WTC11 (cell line): ENCODE results near the gene SP140L. TPM values are rescaled to one million over a fixed set of nuclear protein-coding genes. Genes with fewer than 3 reads are reported as not detected.

ENCODE experiments used
- ATAC-seq: fragments of 200-7000 bp; cut with Tn5 transposase; 2 replicates; pipeline ENCODE4 v1.10.0; 2021; ENCODE audit warnings: mild to moderate bottlenecking, moderate library complexity
- CTCF ChIA-PET: fragments of 300-600 bp; sonication (Branson Sonifier 250); formaldehyde crosslinking; loops from one replicate; lab custom pipeline; 2021; ENCODE audit warnings: antibody characterized with exemption; lab: Charles Lee
- POLR2A ChIA-PET: fragments of 350-600 bp; sonication (Branson Sonifier 250); formaldehyde crosslinking; loops from one replicate; lab custom pipeline; 2021; ENCODE audit warnings: antibody characterized with exemption; lab: Charles Lee
- DNase-seq: peaks from one replicate; pipeline ENCODE4 v3.0.0; 2021; ENCODE audit warnings: low spot score
- H3K27ac Mint-ChIP-seq: 2 replicates; pipeline ENCODE4 v1.8.0; 2021; ENCODE audit warnings: mixed read lengths
- H3K27me3 Mint-ChIP-seq: 2 replicates; pipeline ENCODE4 v1.8.0; 2021; ENCODE audit warnings: low read depth, mild to moderate bottlenecking, moderate library complexity, mixed read lengths
- H3K36me3 Mint-ChIP-seq: 2 replicates; pipeline ENCODE4 v1.8.0; 2021; ENCODE audit warnings: mixed read lengths
- H3K4me1 Mint-ChIP-seq: 2 replicates; pipeline ENCODE4 v1.8.0; 2022; ENCODE audit warnings: mixed read lengths
- H3K4me3 Mint-ChIP-seq: 2 replicates; pipeline ENCODE4 v1.8.0; 2021; ENCODE audit warnings: mild to moderate bottlenecking, moderate library complexity, mixed read lengths
- H3K9me3 Mint-ChIP-seq: 2 replicates; pipeline ENCODE4 v1.8.0; 2021; ENCODE audit warnings: mixed read lengths
- AR ChIP-seq: fragments of 250-450 bp; sonication (Bioruptor Pico); IDR thresholded peaks from 2 replicates; pipeline ENCODE4 v1.9.0; 2021; ENCODE audit warnings: mild to moderate bottlenecking
- CBFB ChIP-seq: sonication (generic); formaldehyde crosslinking; IDR thresholded peaks from 2 replicates; pipeline ENCODE4 v1.8.1; 2022; ENCODE audit warnings: mild to moderate bottlenecking, low read depth, missing genetic modification reagents
- CREM ChIP-seq: sonication (generic); formaldehyde crosslinking; IDR thresholded peaks from 2 replicates; pipeline ENCODE4 v1.8.1; 2022; ENCODE audit warnings: mild to moderate bottlenecking, missing genetic modification reagents, moderate library complexity
- CTCF ChIP-seq: fragments of 200-600 bp; IDR thresholded peaks from 2 replicates; pipeline ENCODE4 v1.8.0; 2022; ENCODE audit warnings: antibody characterized with exemption
- EMX1 ChIP-seq: fragments of 250-450 bp; sonication (Bioruptor Pico); IDR thresholded peaks from 2 replicates; pipeline ENCODE4 v1.8.0; 2021; ENCODE audit warnings: mild to moderate bottlenecking
- ERG ChIP-seq: fragments of 250-450 bp; sonication (Bioruptor Pico); IDR thresholded peaks from 2 replicates; pipeline ENCODE4 v1.8.0; 2021; ENCODE audit warnings: mild to moderate bottlenecking
- ETV6 ChIP-seq: sonication (generic); formaldehyde crosslinking; IDR thresholded peaks from 2 replicates; pipeline ENCODE4 v1.8.1; 2022; ENCODE audit warnings: mild to moderate bottlenecking, missing genetic modification reagents
- FOXK1 ChIP-seq: sonication (generic); formaldehyde crosslinking; IDR thresholded peaks from 2 replicates; pipeline ENCODE4 v1.8.0; 2022; ENCODE audit warnings: mild to moderate bottlenecking, moderate library complexity, missing genetic modification reagents
- FOXP4 ChIP-seq: sonication (generic); formaldehyde crosslinking; IDR thresholded peaks from 2 replicates; pipeline ENCODE4 v1.8.0; 2022; ENCODE audit warnings: mild to moderate bottlenecking, missing genetic modification reagents
- HMGA2 ChIP-seq: fragments of 250-450 bp; sonication (Bioruptor Pico); IDR thresholded peaks from 2 replicates; pipeline ENCODE4 v1.4.0; 2021; ENCODE audit warnings: mild to moderate bottlenecking, moderate library complexity
- KAT7 ChIP-seq: sonication (generic); formaldehyde crosslinking; IDR thresholded peaks from 2 replicates; pipeline ENCODE4 v1.8.1; 2023; ENCODE audit warnings: missing genetic modification reagents, mild to moderate bottlenecking, borderline replicate concordance
- MXD4 ChIP-seq: fragments of 250-450 bp; sonication (Bioruptor Pico); IDR thresholded peaks from 2 replicates; pipeline ENCODE4 v1.8.0; 2021; ENCODE audit warnings: mild to moderate bottlenecking, moderate library complexity, borderline replicate concordance
- PREB ChIP-seq: sonication (generic); formaldehyde crosslinking; IDR thresholded peaks from 2 replicates; pipeline ENCODE4 v1.8.1; 2022; ENCODE audit warnings: mild to moderate bottlenecking, missing genetic modification reagents, moderate library complexity, borderline replicate concordance
- RORB ChIP-seq: fragments of 250-450 bp; sonication (Bioruptor Pico); IDR thresholded peaks from 2 replicates; pipeline ENCODE4 v1.9.0; 2021; ENCODE audit warnings: mild to moderate bottlenecking
- STAT6 ChIP-seq: sonication (generic); formaldehyde crosslinking; conservative IDR thresholded peaks from 2 replicates; pipeline ENCODE4 v1.8.1; 2023; ENCODE audit warnings: mild to moderate bottlenecking, low read depth, missing genetic modification reagents, moderate library complexity
- ZNF263 ChIP-seq: sonication (generic); formaldehyde crosslinking; IDR thresholded peaks from 2 replicates; pipeline ENCODE4 v1.8.1; 2022; ENCODE audit warnings: low read depth, mild to moderate bottlenecking, moderate library complexity, missing genetic modification reagents
- total RNA-seq: library from RNA; stranded (reverse); gene quantifications from 3 replicates; pipeline ENCODE4 v1.2.3, GENCODE V29; 2021

Gene SP140L
- total RNA-seq, 1 experiment from 2014 or later, result 3.2 TPM

- no peak for TF ChIP-seq FOXP4 (CRISPR knock-in tag)
- no peak for TF ChIP-seq ERG
- no peak for TF ChIP-seq STAT6
- no peak for TF ChIP-seq KAT7
- no peak for TF ChIP-seq HMGA2 (CRISPR knock-in tag)
- no peak for TF ChIP-seq EMX1 (CRISPR knock-in tag)
These were observed 6.0 kb upstream of the SP140L start (continued) for GRCh38 chr2:230321031-230321430.

- Mint-ChIP-seq H3K27me3 (peaks cover 7% of the 10 kb centered on the region; the same call in 1 of the 2 replicates), H3K36me3 (peaks cover 27% of the 10 kb centered on the region), H3K27ac (no peak overlapping the region), H3K4me1 (peaks cover 7% of the 10 kb centered on the region), H3K4me3 (no peak overlapping the region), H3K9me3 (peaks cover 49% of the 10 kb centered on the region)
- DNase-seq, result no peak
- TF ChIP-seq CTCF, result peak; percentile 20; the same call in 1 of the 2 replicates
- TF ChIP-seq CREM (CRISPR knock-in tag), result no peak
- ChIA-PET POLR2A (no interaction called here), CTCF (interaction anchor here (0.8 kb wide), 1 partner anchor 163 kb away, joined by 4 read pairs; no protein-coding TSS in a partner anchor)
- ATAC-seq, result no peak
These were observed 4.2 kb upstream of the SP140L start for GRCh38 chr2:230322561-230323384.

- Mint-ChIP-seq H3K9me3 (peaks cover 49% of the 10 kb centered on the region), H3K4me3 (no peak overlapping the region), H3K4me1 (peaks cover 7% of the 10 kb centered on the region), H3K36me3 (peaks cover 27% of the 10 kb centered on the region), H3K27ac (no peak overlapping the region), H3K27me3 (peaks cover 7% of the 10 kb centered on the region; the same call in 1 of the 2 replicates)
- TF ChIP-seq ZNF263, result no peak
- no peak for TF ChIP-seq ERG
- TF ChIP-seq MXD4 (CRISPR knock-in tag), result no peak
- no peak for TF ChIP-seq FOXK1 (CRISPR knock-in tag)
- no peak for TF ChIP-seq RORB (CRISPR knock-in tag)
- TF ChIP-seq CBFB (CRISPR knock-in tag), result no peak
- no peak for TF ChIP-seq ETV6
- no peak for TF ChIP-seq AR (CRISPR knock-in tag)
- TF ChIP-seq PREB (CRISPR knock-in tag), result no peak
- peak; percentile 45 for ATAC-seq
- ChIA-PET CTCF (interaction anchor here (0.8 kb wide), 1 partner anchor 163 kb away, joined by 4 read pairs; no protein-coding TSS in a partner anchor), POLR2A (no interaction called here)
- DNase-seq, result no peak
These were observed 3.4 kb upstream of the SP140L start for GRCh38 chr2:230323385-230324106.
